GM13976 (cell line): ENCODE results near the gene CTSW.
"Not testable (repeated sequence)": the region's sequence is repeated elsewhere in the genome, so short reads cannot be mapped to it uniquely, and the experiment has no call there.

Experiments used
- DNase-seq: peaks from one replicate; pipeline ENCODE4 v3.0.0; 2012; ENCODE audit warnings: low spot score
- CTCF ChIP-seq: IDR thresholded peaks from 2 replicates; pipeline ENCODE4 v1.5.1; 2012; ENCODE audit warnings: borderline replicate concordance, mild to moderate bottlenecking; ENCODE audit not compliant: insufficient read depth; ENCODE audit errors: extremely low read depth, missing control alignments, control extremely low read depth
- in situ Hi-C: fragments of 300-500 bp; cut with MboI; formaldehyde crosslinking; loops from one replicate; pipeline ENCODE4 v1.12.0; 2022; ENCODE audit warnings: low sequenced_read_pairs, mixed read lengths, inconsistent platforms; ENCODE audit not compliant: unreplicated experiment

Gene CTSW

GRCh38 chr11:65847746-65848145 is 31.9 kb upstream of the CTSW start:
- in situ Hi-C loops = no loop called here
- TF ChIP-seq CTCF = no peak
- no peak for DNase-seq

- in situ Hi-C loops, DNase-seq: not testable (repeated sequence)
Observed at GRCh38 chr11:65848693-65849092, 30.9 kb upstream of the CTSW start.

GRCh38 chr11:65849366-65849765 is 30.3 kb upstream of the CTSW start:
- no peak for TF ChIP-seq CTCF
- in situ Hi-C loops = no loop called here
- DNase-seq = peak; percentile 19

- in situ Hi-C loops = no loop called here
- no peak for TF ChIP-seq CTCF
- DNase-seq = peak; percentile 21
Observed at GRCh38 chr11:65849771-65850216, 29.8 kb upstream of the CTSW start.

- no peak for TF ChIP-seq CTCF
- in situ Hi-C loops = no loop called here
- peak; percentile 30 for DNase-seq
Observed at GRCh38 chr11:65850217-65851082, 29.2 kb upstream of the CTSW start.

- no peak for TF ChIP-seq CTCF
- DNase-seq = peak; percentile 55
- in situ Hi-C loops = no loop called here
Observed at GRCh38 chr11:65851083-65851579, 28.5 kb upstream of the CTSW start.

GRCh38 chr11:65851811-65852507 is 27.7 kb upstream of the CTSW start:
- TF ChIP-seq CTCF = no peak
- in situ Hi-C loops = no loop called here
- no peak for DNase-seq
